ENCODE results near the gene NUDT15. TPM values are rescaled to one million over a fixed set of nuclear protein-coding genes. Genes with fewer than 3 reads are reported as not detected.

The NUDT15 gene
- polyA plus RNA-seq, 3 donors = 5.1 to 13.3 (median 12.6) TPM

DNA sequence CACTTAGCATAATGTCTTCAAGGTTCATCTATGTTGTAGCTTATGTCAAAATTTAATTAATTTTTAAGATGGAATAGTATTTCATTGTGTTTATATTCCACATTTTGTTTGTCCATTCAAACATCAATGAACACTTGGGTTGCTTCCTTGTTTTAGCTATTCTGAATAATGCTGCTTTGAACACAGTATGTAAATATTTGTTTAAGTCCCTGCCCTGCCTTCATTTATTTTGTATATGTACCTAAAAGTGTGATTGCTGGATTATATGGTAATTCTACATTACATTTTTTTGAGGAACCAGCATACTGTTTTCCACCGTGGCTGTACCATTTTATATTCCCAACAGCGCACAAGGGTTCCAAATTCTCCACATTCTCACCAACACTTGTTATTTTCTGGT is 18.9 kb upstream of the NUDT15 start:
- WGBS (ENCODE audit: insufficient coverage) = no CpG with 5 or more reads among the region's 2 CpGs
- Histone ChIP-seq H3K79me2 (ENCODE audit: insufficient read depth, low read length) (no peaks in the 10 kb centered on the region), H2AFZ (ENCODE audit: insufficient read depth, low read depth, low read length, poor library complexity, severe bottlenecking) (no peak overlapping the region), H3K27me3 (ENCODE audit: control insufficient read depth in 2 of 2, insufficient read depth in 2 of 2, low read length in 2 of 2) (no peaks in the 10 kb centered on the region), H3K4me1 (ENCODE audit: control insufficient read depth in 1 of 2, insufficient read depth in 2 of 2, low read length in 2 of 2) (no peaks in the 10 kb centered on the region), H3K27ac (ENCODE audit: low read depth in 1 of 2, low read length in 2 of 2) (no peak overlapping the region), H3K9me3 (replicated peaks in 1 of 2; ENCODE audit: control insufficient read depth in 1 of 2, insufficient read depth in 1 of 2, low read length in 2 of 2) (peaks cover 0 to 5% of the 10 kb centered on the region in 2 donors), H3K36me3 (replicated peaks in 1 of 2; ENCODE audit: control insufficient read depth in 1 of 2, insufficient read depth in 2 of 2, low read length in 2 of 2) (peaks cover 0 to 10% of the 10 kb centered on the region in 2 donors), H4K20me1 (ENCODE audit: insufficient read depth, low read length) (no peaks in the 10 kb centered on the region), H3K4me3 (replicated peaks in 1 of 3; ENCODE audit: low read depth in 2 of 3, low read length in 3 of 3) (no peak overlapping the region), H3K4me2 (replicated peaks; ENCODE audit: extremely low read depth, low read length, poor library complexity, severe bottlenecking) (no peak overlapping the region), H3K9ac (ENCODE audit: insufficient read depth, low read length, poor library complexity, severe bottlenecking) (no peak overlapping the region)
- Mint-ChIP-seq H3K9me3 (peaks cover 3 to 20% (median 16%) of the 10 kb centered on the region in 7 donors), H3K4me3 (no peak overlapping the region), H3K4me1 (no peaks in the 10 kb centered on the region), H3K27me3 (ENCODE audit: low read depth in 3 of 3) (no peaks in the 10 kb centered on the region), H3K27ac (no peak overlapping the region), H3K36me3 (peaks cover 10 to 24% of the 10 kb centered on the region in 2 donors)
- TF ChIP-seq, protein P1, sequence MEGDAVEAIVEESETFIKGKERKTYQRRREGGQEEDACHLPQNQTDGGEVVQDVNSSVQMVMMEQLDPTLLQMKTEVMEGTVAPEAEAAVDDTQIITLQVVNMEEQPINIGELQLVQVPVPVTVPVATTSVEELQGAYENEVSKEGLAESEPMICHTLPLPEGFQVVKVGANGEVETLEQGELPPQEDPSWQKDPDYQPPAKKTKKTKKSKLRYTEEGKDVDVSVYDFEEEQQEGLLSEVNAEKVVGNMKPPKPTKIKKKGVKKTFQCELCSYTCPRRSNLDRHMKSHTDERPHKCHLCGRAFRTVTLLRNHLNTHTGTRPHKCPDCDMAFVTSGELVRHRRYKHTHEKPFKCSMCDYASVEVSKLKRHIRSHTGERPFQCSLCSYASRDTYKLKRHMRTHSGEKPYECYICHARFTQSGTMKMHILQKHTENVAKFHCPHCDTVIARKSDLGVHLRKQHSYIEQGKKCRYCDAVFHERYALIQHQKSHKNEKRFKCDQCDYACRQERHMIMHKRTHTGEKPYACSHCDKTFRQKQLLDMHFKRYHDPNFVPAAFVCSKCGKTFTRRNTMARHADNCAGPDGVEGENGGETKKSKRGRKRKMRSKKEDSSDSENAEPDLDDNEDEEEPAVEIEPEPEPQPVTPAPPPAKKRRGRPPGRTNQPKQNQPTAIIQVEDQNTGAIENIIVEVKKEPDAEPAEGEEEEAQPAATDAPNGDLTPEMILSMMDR (IDR thresholded peaks at IDR 0.05) = no peak
- no peak for DNase-seq
- intact Hi-C loops (cut with micrococcal nuclease) = no loop called here

DNA sequence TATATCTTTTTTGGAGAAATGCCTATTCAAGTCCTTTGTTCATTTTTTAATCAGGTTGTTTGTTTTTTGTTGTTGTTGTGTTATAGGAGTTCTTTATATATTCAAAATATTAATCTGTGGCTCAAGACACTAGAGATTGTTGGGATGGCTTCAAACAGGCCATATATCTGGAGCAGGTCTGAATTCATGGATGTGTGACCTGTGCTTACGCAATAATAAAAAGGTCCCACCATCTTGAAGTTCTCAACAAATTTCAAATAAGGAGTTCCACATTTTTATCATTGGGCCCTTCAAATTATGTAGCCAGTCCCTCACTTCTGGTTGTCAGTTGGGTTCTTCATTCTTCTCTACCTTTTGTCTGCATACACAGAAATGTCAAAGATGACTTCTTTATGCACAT is 17.7 kb upstream of the NUDT15 start:
- Mint-ChIP-seq H3K36me3 (peaks cover 4 to 13% of the 10 kb centered on the region in 2 donors), H3K4me1 (no peaks in the 10 kb centered on the region), H3K27me3 (ENCODE audit: low read depth in 3 of 3) (no peaks in the 10 kb centered on the region), H3K27ac (no peak overlapping the region), H3K9me3 (peaks cover 0 to 23% (median 16%) of the 10 kb centered on the region in 7 donors), H3K4me3 (no peak overlapping the region)
- Histone ChIP-seq H3K4me3 (replicated peaks in 1 of 3; ENCODE audit: low read depth in 2 of 3, low read length in 3 of 3) (no peak overlapping the region), H2AFZ (ENCODE audit: insufficient read depth, low read depth, low read length, poor library complexity, severe bottlenecking) (no peak overlapping the region), H3K9me3 (replicated peaks in 1 of 2; ENCODE audit: control insufficient read depth in 1 of 2, insufficient read depth in 1 of 2, low read length in 2 of 2) (no peaks in the 10 kb centered on the region), H3K9ac (ENCODE audit: insufficient read depth, low read length, poor library complexity, severe bottlenecking) (no peak overlapping the region), H3K4me2 (replicated peaks; ENCODE audit: extremely low read depth, low read length, poor library complexity, severe bottlenecking) (no peak overlapping the region), H3K79me2 (ENCODE audit: insufficient read depth, low read length) (no peaks in the 10 kb centered on the region), H3K27ac (ENCODE audit: low read depth in 1 of 2, low read length in 2 of 2) (no peak overlapping the region), H3K36me3 (replicated peaks in 1 of 2; ENCODE audit: control insufficient read depth in 1 of 2, insufficient read depth in 2 of 2, low read length in 2 of 2) (peaks cover 0 to under 1% of the 10 kb centered on the region in 2 donors), H3K4me1 (ENCODE audit: control insufficient read depth in 1 of 2, insufficient read depth in 2 of 2, low read length in 2 of 2) (no peaks in the 10 kb centered on the region), H4K20me1 (ENCODE audit: insufficient read depth, low read length) (no peaks in the 10 kb centered on the region), H3K27me3 (ENCODE audit: control insufficient read depth in 2 of 2, insufficient read depth in 2 of 2, low read length in 2 of 2) (no peaks in the 10 kb centered on the region)
- TF ChIP-seq, protein P1 (IDR thresholded peaks at IDR 0.05) = no peak
- intact Hi-C loops (cut with micrococcal nuclease) = no loop called here
- no peak for DNase-seq
- WGBS (ENCODE audit: insufficient coverage) = no CpG with 5 or more reads among the region's 1 CpG
